Caco-2 (cell line): ENCODE data around the gene CCR5AS.

Experiments used
- BruUV-seq: library from RNA; stranded (reverse); fragments of 400-500 nt; replicated peaks from 2 replicates; lab custom pipeline; 2021; lab: Mats Ljungman, UMichigan
- CTCF ChIA-PET: fragments of 300-600 bp; sonication (Branson Sonifier 250); formaldehyde crosslinking; loops from one replicate; lab custom pipeline; 2022; ENCODE audit warnings: antibody characterized with exemption; lab: Charles Lee
- POLR2A ChIA-PET: fragments of 300-600 bp; sonication (Branson Sonifier 250); formaldehyde crosslinking; loops from one replicate; lab custom pipeline; 2022; ENCODE audit warnings: antibody characterized with exemption; lab: Charles Lee
- DNase-seq, 2 experiments: peaks; one replicate each; pipeline versions ENCODE4 v3.0.0 to v3.0.0-alpha.2; 2020 to 2022
- H3K27me3 ChIP-seq: replicated peaks from 2 replicates; pipeline ENCODE4 v1.6.0; 2011; ENCODE audit warnings: low read length; ENCODE audit not compliant: control insufficient read depth, insufficient read depth
- H3K36me3 ChIP-seq: 2 replicates; pipeline ENCODE4 v1.5.1; 2011; ENCODE audit warnings: low read length; ENCODE audit not compliant: control insufficient read depth, insufficient read depth
- H3K4me1 ChIP-seq: fragments of 250-450 bp; sonication (Bioruptor Pico); 2 replicates; pipeline ENCODE4 v1.5.1; 2020; ENCODE audit warnings: mild to moderate bottlenecking
- H3K4me3 ChIP-seq: 2 replicates; pipeline ENCODE4 v1.5.1; 2011; ENCODE audit warnings: low read depth, mild to moderate bottlenecking, control low read depth, low read length
- H3K9me3 ChIP-seq: fragments of 250-450 bp; sonication (Bioruptor Pico); 2 replicates; pipeline ENCODE4 v1.5.1; 2020; ENCODE audit warnings: mild to moderate bottlenecking, moderate library complexity
- H3K27ac Mint-ChIP-seq: one replicate; pipeline ENCODE4 v1.8.0; 2022; ENCODE audit warnings: mixed read lengths; ENCODE audit not compliant: unreplicated experiment
- H3K27me3 Mint-ChIP-seq: one replicate; pipeline ENCODE4 v1.8.0; 2022; ENCODE audit warnings: mixed read lengths; ENCODE audit not compliant: insufficient read depth, unreplicated experiment
- H3K36me3 Mint-ChIP-seq: one replicate; pipeline ENCODE4 v1.8.0; 2022; ENCODE audit warnings: mild to moderate bottlenecking, mixed read lengths; ENCODE audit not compliant: insufficient read depth, unreplicated experiment
- H3K4me1 Mint-ChIP-seq: one replicate; pipeline ENCODE4 v1.8.0; 2022; ENCODE audit warnings: low read depth, mixed read lengths; ENCODE audit not compliant: unreplicated experiment
- H3K4me3 Mint-ChIP-seq: one replicate; pipeline ENCODE4 v1.8.0; 2022; ENCODE audit warnings: mild to moderate bottlenecking, moderate library complexity, mixed read lengths; ENCODE audit not compliant: unreplicated experiment
- H3K9me3 Mint-ChIP-seq: one replicate; pipeline ENCODE4 v1.8.0; 2022; ENCODE audit warnings: mixed read lengths; ENCODE audit not compliant: unreplicated experiment
- CTCF ChIP-seq, 2 experiments: fragments of 200-600 bp in 1 of 2; IDR thresholded peaks; 1 replicate in 1 of 2; 2 replicates in 1 of 2; pipeline versions ENCODE4 v1.5.1 to v1.8.0; 2011 to 2022; ENCODE audit warnings: antibody characterized with exemption in 1 of 2, control low read depth in 1 of 2, inconsistent platforms in 1 of 2, low read depth in 1 of 2, low read length in 1 of 2, mild to moderate bottlenecking in 1 of 2, moderate library complexity in 1 of 2; ENCODE audit not compliant: insufficient read depth in 1 of 2, severe bottlenecking in 1 of 2, unreplicated experiment in 1 of 2
- intact Hi-C: fragments of 100-400 bp; cut with micrococcal nuclease; formaldehyde crosslinking; loops from one replicate; pipeline ENCODE4 v1.10.0; 2022; ENCODE audit not compliant: unreplicated experiment

CCR5AS gene

GRCh38 chr3:46344476-46344875 lies 62.4 kb downstream of the CCR5AS start:
- H3K27ac Mint-ChIP-seq: no peak overlapping the region
- no peaks in the 10 kb centered on the region for H3K27me3 Mint-ChIP-seq
- intact Hi-C loops: no loop called here
- Histone ChIP-seq H3K4me1 (peaks cover 12% of the 10 kb centered on the region; the same call in 1 of the 2 replicates), H3K27me3 (no peaks in the 10 kb centered on the region), H3K9me3 (peaks cover 11% of the 10 kb centered on the region), H3K4me3 (no peak overlapping the region), H3K36me3 (no peaks in the 10 kb centered on the region)
- no peak overlapping the region for H3K4me3 Mint-ChIP-seq
- no peak for TF ChIP-seq CTCF (IDR thresholded peaks at IDR 0.05; ENCODE audit: insufficient read depth in 1 of 2, low read depth in 1 of 2, low read length in 1 of 2, severe bottlenecking in 1 of 2, unreplicated experiment in 1 of 2)
- H3K9me3 Mint-ChIP-seq: peaks cover 48% of the 10 kb centered on the region
- POLR2A ChIA-PET: no interaction called here
- CTCF ChIA-PET: no interaction called here
- H3K36me3 Mint-ChIP-seq: no peaks in the 10 kb centered on the region
- no TSS peak for BruUV-seq
- no peak for DNase-seq
- no peaks in the 10 kb centered on the region for H3K4me1 Mint-ChIP-seq

GRCh38 chr3:46338840-46339239 lies 68.0 kb downstream of the CCR5AS start:
- no peak for DNase-seq
- TF ChIP-seq CTCF (IDR thresholded peaks at IDR 0.05; ENCODE audit: insufficient read depth in 1 of 2, low read depth in 1 of 2, low read length in 1 of 2, severe bottlenecking in 1 of 2, unreplicated experiment in 1 of 2): no peak
- Mint-ChIP-seq H3K4me3 (no peak overlapping the region), H3K27ac (no peak overlapping the region), H3K4me1 (peaks cover 8% of the 10 kb centered on the region), H3K27me3 (no peaks in the 10 kb centered on the region), H3K36me3 (peaks cover 6% of the 10 kb centered on the region), H3K9me3 (peaks cover 31% of the 10 kb centered on the region)
- H3K4me1 ChIP-seq: peaks cover 17% of the 10 kb centered on the region
- no TSS peak for BruUV-seq
- no peaks in the 10 kb centered on the region for H3K27me3 ChIP-seq
- H3K36me3 ChIP-seq: no peaks in the 10 kb centered on the region
- intact Hi-C loops: no loop called here
- H3K9me3 ChIP-seq: peaks cover 30% of the 10 kb centered on the region
- CTCF ChIA-PET: no interaction called here
- POLR2A ChIA-PET: no interaction called here
- H3K4me3 ChIP-seq: no peak overlapping the region

DNA sequence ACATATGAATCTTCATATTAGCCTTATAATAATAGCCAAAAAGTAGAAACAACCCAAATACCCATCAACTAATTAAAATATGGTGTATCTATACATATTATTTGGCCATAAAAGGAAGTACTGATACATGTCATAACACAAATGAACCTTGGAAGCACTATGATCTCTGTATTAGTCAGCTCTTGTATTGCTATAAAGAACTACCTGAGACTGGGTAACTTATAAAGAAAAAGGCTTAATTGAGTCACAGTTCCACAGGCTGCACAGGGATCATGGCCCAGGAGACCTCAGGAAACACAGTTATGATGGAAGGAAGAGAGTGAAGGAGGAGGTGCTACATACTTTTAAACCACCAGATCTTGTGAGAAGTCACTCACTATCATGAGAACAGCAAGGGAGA lies 69.0 kb downstream of the CCR5AS start:
- H3K27ac Mint-ChIP-seq: no peak overlapping the region
- no TSS peak for BruUV-seq

More for the DNA sequence above, 69.0 kb downstream of the CCR5AS start:
- H3K4me3 ChIP-seq: no peak overlapping the region
- peaks cover 6% of the 10 kb centered on the region for H3K36me3 Mint-ChIP-seq
- no peak for DNase-seq
- H3K4me3 Mint-ChIP-seq: no peak overlapping the region
- ChIA-PET CTCF (no interaction called here), POLR2A (no interaction called here)
- H3K4me1 Mint-ChIP-seq: peaks cover 8% of the 10 kb centered on the region
- H3K27me3 Mint-ChIP-seq: no peaks in the 10 kb centered on the region
- H3K36me3 ChIP-seq: no peaks in the 10 kb centered on the region
- H3K4me1 ChIP-seq: peaks cover 17% of the 10 kb centered on the region
- intact Hi-C loops: no loop called here
- no peak for TF ChIP-seq CTCF (IDR thresholded peaks at IDR 0.05; ENCODE audit: insufficient read depth in 1 of 2, low read depth in 1 of 2, low read length in 1 of 2, severe bottlenecking in 1 of 2, unreplicated experiment in 1 of 2)
- peaks cover 30% of the 10 kb centered on the region for H3K9me3 ChIP-seq
- peaks cover 25% of the 10 kb centered on the region for H3K9me3 Mint-ChIP-seq
- H3K27me3 ChIP-seq: no peaks in the 10 kb centered on the region
